A549 (cell line): ENCODE data around the gene BPNT1. TPM values are rescaled to one million over a fixed set of nuclear protein-coding genes. Genes with fewer than 3 reads are reported as not detected.

Experiments
- ATAC-seq, 2 experiments: fragments of 200-7000 bp in 1 of 2; fragments of >200 bp in 1 of 2; cut with Nextera tagmentation in 1 of 2; cut with Tn5 transposase in 1 of 2; 3 replicates each; pipeline versions ENCODE4 v1.8.0 to v1.9.1; 2018 to 2020; ENCODE audit warnings: mild to moderate bottlenecking in 1 of 2, moderate library complexity in 1 of 2
- CTCF ChIA-PET: fragments of 300-600 bp; sonication (Branson Sonifier 250); formaldehyde crosslinking; extraction: SDS; loops from one replicate; lab custom pipeline; 2021; ENCODE audit warnings: antibody characterized with exemption, inconsistent platforms; lab: Yijun Ruan, JAX
- POLR2A ChIA-PET: fragments of 350-600 bp; formaldehyde crosslinking; extraction: SDS; loops from one replicate; lab custom pipeline; 2021; ENCODE audit warnings: antibody characterized with exemption, inconsistent platforms; lab: Yijun Ruan, JAX
- DNase-seq, 2 experiments: peaks; one replicate each; pipeline versions ENCODE4 v3.0.0 to v3.0.0-alpha.2; 2011 to 2016; ENCODE audit warnings: low read depth in 1 of 2, low spot score in 1 of 2
- FAIRE-seq: peaks from 2 replicates; lab custom pipeline; 2011; peaks lifted over from hg19 to GRCh38; lab: Jason Lieb, UNC
- H3K27ac ChIP-seq, 2 experiments: fragments of >200 bp; sonication (Bioruptor Twin); formaldehyde crosslinking; 3 replicates each; pipeline ENCODE4 v1.5.1; 2016 to 2017
- H3K4me1 ChIP-seq: fragments of >200 bp; sonication (Bioruptor Twin); formaldehyde crosslinking; 3 replicates; pipeline ENCODE4 v1.6.1; 2016
- H3K4me2 ChIP-seq: fragments of >200 bp; sonication (Bioruptor Twin); formaldehyde crosslinking; 3 replicates; pipeline ENCODE4 v1.6.1; 2016
- H3K4me3 ChIP-seq: fragments of >200 bp; sonication (Bioruptor Twin); formaldehyde crosslinking; 3 replicates; pipeline ENCODE4 v1.5.1; 2016
- H3K9me3 ChIP-seq: fragments of >200 bp; sonication (Bioruptor Twin); formaldehyde crosslinking; 3 replicates; pipeline ENCODE4 v1.6.1; 2016
- CTCF ChIP-seq: fragments of >200 bp; sonication (Bioruptor Twin); formaldehyde crosslinking; IDR thresholded peaks from 3 replicates; pipeline ENCODE4 v1.5.1; 2016
- E2F6 ChIP-seq: IDR thresholded peaks from 2 replicates; pipeline ENCODE4 v1.6.1; 2012; ENCODE audit warnings: low read depth, borderline replicate concordance
- EHF ChIP-seq: fragments of 250-450 bp; sonication (Bioruptor Pico); IDR thresholded peaks from 2 replicates; pipeline ENCODE4 v1.5.0; 2020; ENCODE audit warnings: mild to moderate bottlenecking
- EHMT2 ChIP-seq: fragments of 200-600 bp; sonication (generic); IDR thresholded peaks from 2 replicates; pipeline ENCODE4 v1.6.1; 2016; ENCODE audit warnings: antibody characterized with exemption, low read depth, mild to moderate bottlenecking, moderate library complexity
- FOSL2 ChIP-seq, 2 experiments: fragments of 450-650 bp in 1 of 2; fragments of >200 bp in 1 of 2; sonication (Bioruptor Twin) in 1 of 2; formaldehyde crosslinking; IDR thresholded peaks; 2 replicates each; pipeline versions ENCODE4 v1.5.0 to v1.6.1; 2016 to 2020; ENCODE audit warnings: mild to moderate bottlenecking in 1 of 2, moderate library complexity in 1 of 2
- HDAC2 ChIP-seq: fragments of 200-600 bp; sonication (generic); IDR thresholded peaks from 2 replicates; pipeline ENCODE4 v1.6.1; 2016
- HMGXB4 ChIP-seq: fragments of 250-450 bp; sonication (Bioruptor Pico); IDR thresholded peaks from 2 replicates; pipeline ENCODE4 v1.5.0; 2021; ENCODE audit warnings: mild to moderate bottlenecking, moderate library complexity, borderline replicate concordance
- HOXB5 ChIP-seq: fragments of 250-450 bp; sonication (Bioruptor Pico); IDR thresholded peaks from 2 replicates; pipeline ENCODE4 v1.5.0; 2020; ENCODE audit warnings: mild to moderate bottlenecking, moderate library complexity
- JUN ChIP-seq, 2 experiments: fragments of >200 bp; sonication (Bioruptor Twin); formaldehyde crosslinking; IDR thresholded peaks; 2 replicates in 1 of 2; 3 replicates in 1 of 2; pipeline ENCODE4 v1.6.1; 2016 to 2017
- JUNB ChIP-seq: fragments of >200 bp; sonication (Bioruptor Twin); formaldehyde crosslinking; IDR thresholded peaks from 2 replicates; pipeline ENCODE4 v1.6.1; 2016
- MAX ChIP-seq: IDR thresholded peaks from 2 replicates; pipeline ENCODE4 v1.6.1; 2012
- MYC ChIP-seq: IDR thresholded peaks from 2 replicates; pipeline ENCODE4 v1.6.1; 2012; ENCODE audit warnings: mild to moderate bottlenecking, inconsistent platforms, low read length, improper control_type of control experiment, borderline replicate concordance
- NR3C1 ChIP-seq: fragments of >200 bp; sonication (Bioruptor Twin); formaldehyde crosslinking; IDR thresholded peaks from 3 replicates; pipeline ENCODE4 v1.6.1; 2017
- RCOR1 ChIP-seq: fragments of 150-350 bp; IDR thresholded peaks from 2 replicates; pipeline ENCODE4 v1.6.1; 2014; ENCODE audit warnings: antibody characterized with exemption, low read length, low read depth
- REST ChIP-seq: fragments of 200-600 bp; sonication (generic); IDR thresholded peaks from 2 replicates; pipeline ENCODE4 v1.6.1; 2016; ENCODE audit warnings: antibody characterized with exemption, mild to moderate bottlenecking, moderate library complexity
- TFCP2L1 ChIP-seq: fragments of 250-450 bp; sonication (Bioruptor Pico); IDR thresholded peaks from 2 replicates; pipeline ENCODE4 v1.5.0; 2021; ENCODE audit warnings: mild to moderate bottlenecking
- TP53 ChIP-seq: fragments of 250-450 bp; sonication (Bioruptor Pico); IDR thresholded peaks from 2 replicates; pipeline ENCODE4 v1.5.0; 2021; ENCODE audit warnings: mild to moderate bottlenecking, moderate library complexity
- ZC3H11A ChIP-seq: fragments of 450-650 bp; IDR thresholded peaks from 2 replicates; pipeline ENCODE4 v1.6.1; 2014; ENCODE audit warnings: antibody characterized with exemption, mild to moderate bottlenecking
- ZNF302 ChIP-seq: fragments of 250-450 bp; sonication (Bioruptor Pico); IDR thresholded peaks from 2 replicates; pipeline ENCODE4 v1.9.0; 2021; ENCODE audit warnings: inconsistent platforms, mild to moderate bottlenecking, moderate library complexity
- WGBS: methylation state at CpG from one replicate; pipeline ENCODE4 v1.1.6; 2017; ENCODE audit errors: missing lambda C conversion rate; 5-methylcytosine and 5-hydroxymethylcytosine counted together
- polyA plus RNA-seq, 4 experiments: library from polyadenylated mRNA; depleted of rRNA in 3 of 4; stranded (reverse); fragments of >200 nt; fragmentation: RNase III in 1 of 4; extraction: RNeasy Plus Mini Kit Qiagen cat#74134 plus additional on column Dnase treatment in 1 of 4; gene quantifications; 2 replicates in 3 of 4; 3 replicates in 1 of 4; pipeline ENCODE4 v1.2.3, GENCODE V29; 2011 to 2017

Gene BPNT1
- polyA plus RNA-seq, 2 of the 4 experiments (the other 2 are of a cell fraction) = 27.0 to 43.5 TPM

- no peaks in the 10 kb centered on the region for H3K9me3 ChIP-seq
- 87% methylated on average over 3 of the region's 3 CpGs for WGBS
- DNase-seq = no peak
- ATAC-seq = no peak
- ChIA-PET CTCF (interaction anchor here (0.7 kb wide), 1 partner anchor 15 kb away, joined by 3 read pairs; no protein-coding TSS in a partner anchor), POLR2A (interaction anchor here (0.7 kb wide), 1 partner anchor 10 kb away, joined by 3 read pairs; no protein-coding TSS in a partner anchor)
- no peak overlapping the region for H3K4me2 ChIP-seq
- H3K4me1 ChIP-seq = no peaks in the 10 kb centered on the region
- H3K27ac ChIP-seq = no peak overlapping the region
- no peak overlapping the region for H3K4me3 ChIP-seq
- TF ChIP-seq FOSL2 (IDR thresholded peaks at IDR 0.05) = no peak
- peak; percentile 85 for TF ChIP-seq FOSL2 (CRISPR knock-in tag; IDR thresholded peaks at IDR 0.05)
- no peak for TF ChIP-seq ZC3H11A
- FAIRE-seq = peak; percentile 59
Measured at GRCh38 chr1:220067269-220068204, 22.1 kb downstream of the BPNT1 start.

- no peak overlapping the region for H3K4me3 ChIP-seq
- ChIA-PET POLR2A (no interaction called here), CTCF (no interaction called here)
- DNase-seq (no peak), ATAC-seq (no peak), FAIRE-seq (no peak)
- 93% methylated on average over 6 of the region's 6 CpGs for WGBS
- H3K27ac ChIP-seq = no peak overlapping the region
- no peak overlapping the region for H3K4me2 ChIP-seq
- TF ChIP-seq EHF (CRISPR knock-in tag) (no peak), EHMT2 (no peak), FOSL2 (IDR thresholded peaks at IDR 0.05) (no peak), FOSL2 (CRISPR knock-in tag; IDR thresholded peaks at IDR 0.05) (no peak), JUNB (no peak), RCOR1 (no peak), E2F6 (no peak), HOXB5 (CRISPR knock-in tag) (no peak), TFCP2L1 (CRISPR knock-in tag) (no peak), HDAC2 (no peak), REST (no peak), HMGXB4 (CRISPR knock-in tag) (no peak), MYC (no peak), TP53 (CRISPR knock-in tag) (no peak), JUN (IDR thresholded peaks at IDR 0.05) (no peak), ZNF302 (CRISPR knock-in tag) (no peak), MAX (no peak), CTCF (no peak), NR3C1 (no peak)
- no peaks in the 10 kb centered on the region for H3K4me1 ChIP-seq
- no peaks in the 10 kb centered on the region for H3K9me3 ChIP-seq
Measured at GRCh38 chr1:220062629-220063028, 27.0 kb downstream of the BPNT1 start.
